ENCODE measurements around the gene XAB2.

DNA sequence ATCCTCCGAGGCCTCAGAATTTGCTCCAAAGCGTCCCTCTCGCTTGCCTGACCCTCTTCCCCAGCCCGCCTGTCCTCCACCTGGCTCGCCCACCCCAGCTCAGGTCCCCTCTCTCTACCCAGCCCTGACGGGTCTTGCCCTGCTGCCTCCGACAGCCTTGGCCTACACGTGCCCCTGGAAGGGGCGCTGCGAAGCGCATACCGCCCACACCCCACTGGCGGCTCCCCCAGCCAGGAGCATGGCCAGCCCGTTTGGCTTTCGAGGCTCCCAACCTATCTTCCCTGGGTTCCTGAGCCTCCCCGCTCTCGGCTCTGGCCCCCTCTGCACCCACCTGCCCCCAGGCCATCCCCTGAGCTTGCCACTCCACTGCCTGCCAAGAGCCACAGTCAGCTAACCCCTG is 4.5 kb downstream of the XAB2 start:
- TF ChIP-seq POLR2A (IDR thresholded peaks at IDR 0.05; ENCODE audit: low read length) (no peak), GATA1 (IDR thresholded peaks at IDR 0.05; ENCODE audit: low read depth, low read length) (no peak)

Measured in erythroblast (primary cell).